GM10847 (cell line): ENCODE data around the gene PRKAG2.

ENCODE experiments used
- POLR2A ChIP-seq: IDR thresholded peaks from 2 replicates; pipeline ENCODE4 v1.6.1; 2011; ENCODE audit not compliant: insufficient read length; ENCODE audit errors: extremely low read depth

Gene PRKAG2

DNA sequence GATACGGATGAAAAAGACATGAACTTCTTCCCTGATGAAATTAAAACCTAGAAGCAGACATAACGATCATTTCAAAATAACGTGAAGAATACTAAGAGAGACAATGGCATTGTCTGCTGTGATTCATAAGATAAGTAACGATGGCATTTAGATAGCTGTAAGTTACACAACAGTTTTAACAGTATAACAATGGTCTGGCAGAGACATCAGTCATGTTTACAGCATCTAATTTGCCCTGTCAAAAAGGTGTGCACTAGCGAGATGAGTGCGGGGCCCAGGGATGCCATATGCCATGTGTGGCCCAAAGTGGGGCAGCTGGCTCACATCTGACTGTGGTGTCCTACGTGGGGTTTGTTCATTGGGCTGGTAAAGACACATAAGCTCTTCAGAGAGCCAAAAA is 301.5 kb downstream of the PRKAG2 start:
- TF ChIP-seq POLR2A: no peak

- no peak for TF ChIP-seq POLR2A
These were observed 304.8 kb downstream of the PRKAG2 start for GRCh38 chr7:151572136-151572535.

GRCh38 chr7:151571471-151571870 is 305.4 kb downstream of the PRKAG2 start:
- TF ChIP-seq POLR2A: no peak

DNA sequence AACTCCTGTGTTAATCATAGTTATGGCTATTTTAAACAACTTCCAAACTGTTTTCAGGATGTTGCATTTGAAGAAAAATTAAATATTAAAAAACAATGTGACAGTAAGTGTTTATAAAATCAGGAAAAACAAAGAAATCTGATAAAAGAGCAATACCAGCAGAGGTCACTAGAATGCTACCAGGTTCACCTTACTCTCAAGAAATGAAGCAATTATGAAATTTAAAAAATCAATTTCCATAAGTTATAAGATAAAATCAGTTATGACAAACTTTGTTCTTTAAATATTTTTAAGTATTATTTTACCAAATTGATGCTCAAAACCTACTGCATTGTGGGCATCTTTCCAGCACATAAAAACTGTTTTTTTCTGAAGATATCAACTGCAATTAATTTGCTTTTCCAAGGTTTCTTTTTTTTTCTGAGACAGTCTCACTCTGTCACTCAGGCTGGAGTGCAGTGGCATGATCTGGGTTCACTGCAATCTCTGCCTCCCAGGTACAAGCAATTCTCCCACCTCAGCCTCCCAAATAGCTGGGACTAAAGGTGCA is 306.5 kb downstream of the PRKAG2 start:
- no peak for TF ChIP-seq POLR2A

- TF ChIP-seq POLR2A: no peak
These were observed 307.7 kb downstream of the PRKAG2 start for GRCh38 chr7:151568956-151569940.

DNA sequence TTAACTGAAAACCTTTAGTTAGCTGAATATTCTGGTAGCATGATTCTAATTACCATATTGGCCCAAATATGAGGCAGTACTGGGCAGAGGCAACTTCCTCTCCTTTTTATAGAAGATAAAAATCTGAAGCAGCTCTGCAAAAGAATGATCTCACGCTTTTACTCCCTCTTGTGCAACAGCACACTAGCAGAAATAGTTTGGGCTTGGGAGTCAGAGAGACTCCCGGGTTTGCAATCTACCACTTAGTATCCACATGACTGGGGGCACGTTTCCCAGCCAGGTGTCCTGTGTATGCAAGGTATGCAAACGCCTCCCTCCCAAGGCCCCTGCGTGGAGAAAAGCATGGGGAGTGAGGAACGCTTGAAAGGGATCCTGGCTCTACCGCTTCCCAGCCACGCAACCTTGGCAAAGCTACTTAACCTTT is 310.0 kb downstream of the PRKAG2 start:
- TF ChIP-seq POLR2A: no peak

DNA sequence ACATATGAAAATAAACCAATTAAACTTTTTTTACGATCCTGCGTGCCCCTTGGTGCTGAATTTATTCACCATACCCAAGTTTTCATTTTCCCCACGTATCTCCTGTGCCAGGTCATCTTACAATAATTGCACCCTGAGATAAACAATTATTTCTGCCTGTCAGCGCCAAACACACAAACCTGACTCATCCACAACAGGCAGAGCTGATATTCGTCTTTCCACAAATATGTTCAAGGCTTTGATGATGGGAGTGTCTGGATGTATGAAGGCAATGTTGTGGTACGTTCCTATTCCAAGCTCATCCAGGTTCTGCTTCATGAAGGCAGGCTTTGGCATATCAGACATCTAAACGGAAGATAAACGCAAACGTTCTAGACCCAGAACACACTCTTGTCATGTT is 311.4 kb downstream of the PRKAG2 start:
- TF ChIP-seq POLR2A: no peak

- no peak for TF ChIP-seq POLR2A
These were observed 316.7 kb downstream of the PRKAG2 start for GRCh38 chr7:151560243-151560642.

DNA sequence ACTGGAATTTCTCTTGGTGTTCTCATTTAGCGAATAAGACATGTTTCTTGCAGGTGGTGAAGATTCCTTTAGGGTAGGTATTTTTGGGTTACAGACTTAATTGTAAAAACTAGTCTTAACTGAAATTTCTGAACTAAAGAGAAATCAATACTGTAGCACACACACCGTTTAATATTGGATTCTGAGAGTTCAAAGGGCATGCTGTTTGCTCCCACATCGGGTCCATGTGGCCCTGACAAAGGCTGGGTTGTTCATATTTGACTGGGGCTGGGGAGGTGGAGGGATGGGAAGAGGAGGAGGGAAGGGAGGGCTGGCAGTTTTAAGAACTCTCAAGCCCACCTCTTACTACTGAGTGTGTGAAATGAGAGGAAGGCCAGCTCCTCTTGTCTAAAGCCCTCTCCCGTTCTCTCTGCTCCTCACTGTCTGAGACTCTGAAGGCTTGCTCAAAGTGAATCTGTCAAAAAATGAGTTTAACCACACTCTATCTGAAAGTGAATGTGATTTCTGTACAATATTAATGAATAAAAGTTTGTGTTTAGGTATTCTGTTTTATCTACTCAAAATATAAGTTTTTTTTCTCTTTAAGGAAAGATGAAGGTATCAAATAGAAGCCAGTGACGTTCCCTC is 317.2 kb downstream of the PRKAG2 start:
- TF ChIP-seq POLR2A: no peak

DNA sequence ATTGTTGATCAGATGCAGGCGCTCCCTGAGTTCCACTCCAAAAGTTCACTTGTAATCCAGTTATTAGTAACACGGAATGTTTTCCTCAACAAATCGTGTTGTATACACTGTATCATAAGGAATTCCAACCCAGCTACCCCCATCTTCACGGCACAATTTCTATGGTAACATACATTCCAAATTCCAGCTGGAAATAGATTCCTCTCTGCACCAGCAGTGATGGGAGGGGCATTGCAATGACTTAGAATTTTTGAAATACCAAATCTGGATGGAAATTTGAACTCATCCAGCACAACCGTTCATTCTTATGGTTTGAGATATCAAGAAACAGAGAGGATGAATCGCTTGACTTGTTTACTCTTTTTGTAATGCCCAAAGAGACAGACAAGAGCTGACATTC is 318.3 kb downstream of the PRKAG2 start:
- TF ChIP-seq POLR2A: no peak

DNA sequence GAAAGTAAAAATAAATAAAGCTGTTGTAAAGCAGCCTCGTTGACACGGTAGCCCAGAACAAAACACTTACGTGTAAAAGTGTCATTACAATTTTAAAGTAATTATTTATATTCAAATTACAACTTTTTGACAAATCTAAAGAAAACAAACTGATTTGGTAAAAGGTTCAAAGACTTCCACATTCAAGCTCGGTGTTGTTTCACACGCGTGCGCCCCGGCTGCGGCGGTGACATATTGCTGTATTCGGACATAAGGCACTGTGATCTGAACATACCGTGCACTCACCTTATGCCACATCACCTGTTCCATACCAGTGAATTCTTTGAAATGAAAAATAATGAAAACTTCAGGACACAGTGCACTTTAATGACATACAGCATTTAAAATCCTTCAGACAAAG is 320.3 kb downstream of the PRKAG2 start:
- TF ChIP-seq POLR2A: no peak

- TF ChIP-seq POLR2A: no peak
These were observed 323.6 kb downstream of the PRKAG2 start for GRCh38 chr7:151553356-151553755.

GRCh38 chr7:151552352-151553028 is 324.4 kb downstream of the PRKAG2 start:
- no peak for TF ChIP-seq POLR2A

DNA sequence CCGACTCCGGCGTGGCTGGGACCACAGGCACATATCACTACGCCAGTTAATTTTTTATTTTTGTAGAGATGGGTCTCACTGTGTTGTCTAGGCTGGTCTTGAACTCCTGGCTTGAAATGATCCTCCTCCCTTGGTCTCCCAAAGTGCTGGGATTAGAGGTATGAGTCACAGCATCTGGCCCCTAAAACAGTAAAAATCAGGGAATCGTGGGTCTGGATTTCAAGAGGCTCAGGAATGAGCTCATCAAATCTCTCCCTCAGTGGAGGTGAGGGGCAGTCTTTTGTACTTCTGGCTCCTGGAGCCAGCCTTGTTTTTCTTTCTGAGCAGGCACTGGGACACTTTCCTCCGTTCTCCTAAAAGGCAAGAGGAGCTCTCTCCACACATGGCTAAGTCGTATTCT is 325.1 kb downstream of the PRKAG2 start:
- TF ChIP-seq POLR2A: no peak

GRCh38 chr7:151550656-151551286 is 326.1 kb downstream of the PRKAG2 start:
- no peak for TF ChIP-seq POLR2A
